HG02763 (cell line): ENCODE results near the gene ARGLU1.

Experiments used
- ATAC-seq: cut with Tn5 transposase; IDR thresholded peaks from one replicate; pipeline ENCODE4 v1.9.1; 2021; ENCODE audit warnings: mild to moderate bottlenecking, moderate library complexity; ENCODE audit not compliant: unreplicated experiment

ARGLU1 gene

DNA sequence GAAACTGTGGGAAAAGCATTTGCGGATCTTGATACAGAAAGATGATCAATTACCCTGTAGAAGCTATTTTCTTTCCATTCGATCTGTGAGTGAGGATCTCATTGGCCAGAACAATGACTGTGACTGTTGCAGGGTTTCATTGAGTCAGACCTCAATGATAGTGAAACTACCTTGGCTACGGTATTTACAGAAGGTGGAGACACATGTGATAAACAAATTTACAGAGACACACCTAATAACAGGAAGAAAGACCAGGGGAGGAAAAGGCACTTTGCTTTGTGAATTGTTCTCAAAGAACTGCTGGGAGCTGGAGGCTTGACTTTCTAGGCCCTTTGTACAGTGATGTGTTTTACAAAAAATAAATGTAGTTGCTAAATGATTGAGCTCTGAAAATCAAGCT lies 19.9 kb upstream of the ARGLU1 start:
- ATAC-seq, result no peak

- ATAC-seq, result no peak
These were observed 18.8 kb upstream of the ARGLU1 start for GRCh38 chr13:106586648-106587166.

DNA sequence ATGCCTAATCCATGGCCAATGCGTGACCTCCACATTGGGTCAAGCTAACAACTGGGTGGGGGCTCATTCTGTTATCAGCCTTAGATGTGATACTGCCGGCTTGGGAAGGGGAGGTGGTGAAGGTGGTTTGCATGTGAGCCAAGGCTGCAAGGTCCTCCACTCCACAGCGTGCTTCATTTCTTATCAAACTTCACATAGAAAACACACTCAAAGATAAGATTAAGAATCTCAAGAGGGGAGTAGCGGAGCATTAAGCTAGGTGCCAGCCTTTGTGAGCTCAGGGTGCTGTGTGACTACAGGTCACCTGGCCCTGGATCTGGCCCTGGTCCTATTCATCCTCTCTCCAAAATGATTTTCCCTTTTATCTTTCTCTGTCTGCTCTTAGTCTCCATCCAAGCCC lies 13.3 kb upstream of the ARGLU1 start:
- ATAC-seq, result no peak

DNA sequence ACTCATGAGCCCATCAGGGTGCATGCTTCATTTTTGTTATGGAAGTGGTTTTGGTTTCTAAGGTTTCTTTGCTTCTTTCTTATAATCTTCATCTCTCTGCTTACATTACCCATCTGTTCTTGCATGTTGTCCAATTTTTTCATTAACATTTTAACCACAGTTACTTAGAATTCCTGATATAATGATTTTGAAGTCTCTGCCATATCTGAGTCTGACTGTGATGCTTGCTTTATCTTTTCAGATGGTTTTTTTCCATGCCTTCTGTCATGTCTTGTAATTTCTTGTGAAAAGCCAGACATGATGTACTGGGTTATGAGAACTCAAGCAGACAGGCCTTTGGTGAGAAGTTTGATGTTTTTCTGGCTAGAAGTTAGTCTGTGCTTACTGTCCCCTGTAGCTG lies 8.0 kb upstream of the ARGLU1 start:
- no peak for ATAC-seq

GRCh38 chr13:106573868-106574267 lies 5.9 kb upstream of the ARGLU1 start:
- no peak for ATAC-seq

DNA sequence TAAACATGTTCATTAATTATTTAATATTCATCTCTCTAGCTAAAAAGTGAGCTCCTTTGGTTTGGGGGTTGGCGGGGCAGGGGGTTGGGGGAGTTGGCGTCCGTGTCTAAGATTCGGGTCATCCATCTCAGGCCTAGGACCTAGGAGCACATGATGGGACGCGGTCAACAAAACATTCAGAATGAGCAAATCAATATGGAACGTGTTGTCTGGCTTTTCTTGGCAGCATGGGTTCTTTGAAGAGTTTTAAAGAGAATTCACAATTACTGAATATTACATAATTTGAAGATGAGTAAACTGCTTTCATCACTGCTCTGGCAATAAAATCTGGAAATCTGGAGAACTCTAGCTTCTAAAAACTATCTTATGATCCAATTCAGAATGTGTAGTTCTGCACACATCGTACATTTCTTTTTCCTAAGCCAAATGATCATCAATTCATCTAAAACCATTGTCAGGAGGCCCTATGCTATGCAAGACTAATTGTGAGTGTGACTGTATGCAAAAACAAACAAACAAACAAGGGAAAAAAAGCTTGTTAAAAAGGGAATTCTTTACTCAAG lies 5.4 kb upstream of the ARGLU1 start:
- no peak for ATAC-seq

DNA sequence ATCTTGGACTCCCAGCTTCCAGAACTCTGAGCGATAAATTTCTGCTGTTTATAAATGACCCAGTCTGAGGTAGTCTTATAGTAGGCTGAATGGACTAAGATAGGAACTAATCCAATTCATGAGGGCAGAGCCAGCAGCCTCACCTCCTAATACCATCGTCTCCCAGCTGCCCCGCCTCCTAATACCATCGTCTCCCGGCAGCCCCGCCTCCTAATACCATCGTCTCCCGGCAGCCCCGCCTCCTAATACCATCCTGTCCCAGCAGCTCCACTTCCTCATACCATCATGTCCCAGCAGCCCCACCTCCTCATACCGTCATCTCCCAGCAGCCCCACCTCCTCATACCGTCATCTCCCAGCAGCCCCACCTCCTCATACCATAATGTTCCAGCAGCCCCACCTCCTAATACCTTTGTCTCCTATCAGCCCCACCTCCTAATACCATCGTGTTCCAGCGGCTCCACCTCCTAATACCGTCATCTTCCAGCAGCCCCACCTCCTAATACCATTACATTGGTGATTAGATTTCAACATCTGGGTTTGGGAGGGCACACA lies 2.4 kb upstream of the ARGLU1 start:
- ATAC-seq, result peak; percentile 20

GRCh38 chr13:106569233-106570095 lies 1.5 kb upstream of the ARGLU1 start:
- no peak for ATAC-seq

GRCh38 chr13:106568299-106569003 lies 514 bp upstream of the ARGLU1 start:
- ATAC-seq, result peak; percentile 30

DNA sequence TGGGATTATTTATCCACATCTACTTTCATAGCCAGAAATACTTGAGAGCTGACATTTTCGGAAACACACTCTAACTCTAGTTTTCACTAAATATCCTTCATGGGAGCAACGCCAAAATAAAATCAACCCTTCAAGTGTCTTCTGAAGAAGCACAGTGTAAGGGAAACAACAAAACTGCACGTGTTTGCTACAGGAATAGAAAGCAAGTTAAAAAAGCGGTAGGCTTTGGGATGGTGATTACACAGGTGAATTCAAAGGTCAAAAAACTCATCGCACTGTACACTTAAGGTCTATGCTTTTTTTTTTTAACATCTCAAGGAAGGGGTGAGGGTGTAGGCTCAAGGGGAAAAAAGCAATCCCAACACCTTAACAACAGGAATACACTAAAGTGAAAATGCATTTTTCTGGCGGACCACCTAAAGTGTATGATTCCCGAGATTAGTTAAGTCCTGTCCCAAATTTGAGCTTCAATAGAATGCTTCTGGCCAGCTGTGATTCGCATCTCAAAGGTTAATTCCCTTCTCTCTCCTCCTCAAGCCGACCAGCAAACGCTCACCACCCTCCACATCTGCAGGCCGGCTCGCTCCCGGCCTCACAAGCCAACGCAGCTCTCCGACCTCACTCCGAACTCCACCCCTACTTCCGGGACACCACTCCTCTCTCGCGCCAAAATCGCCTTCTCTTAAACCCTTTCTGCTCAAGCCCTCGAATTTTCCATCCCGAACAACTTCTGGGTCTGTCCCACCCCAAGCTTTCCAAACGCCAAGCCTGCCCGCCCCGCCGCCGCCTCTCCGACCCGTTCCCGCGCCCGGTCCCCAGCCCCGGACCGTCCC lies 1.1 kb downstream of the ARGLU1 start:
- peak; percentile 43 for ATAC-seq

- ATAC-seq, result no peak
These were observed 2.7 kb downstream of the ARGLU1 start for GRCh38 chr13:106565127-106565775.

GRCh38 chr13:106562301-106562700 lies 5.6 kb downstream of the ARGLU1 start:
- no peak for ATAC-seq

- peak; percentile 84 for ATAC-seq
These were observed 6.3 kb downstream of the ARGLU1 start for GRCh38 chr13:106561551-106562170.

GRCh38 chr13:106560821-106561220 lies 7.1 kb downstream of the ARGLU1 start:
- ATAC-seq, result no peak

- ATAC-seq, result no peak
These were observed 9.4 kb downstream of the ARGLU1 start for GRCh38 chr13:106558527-106558926.

DNA sequence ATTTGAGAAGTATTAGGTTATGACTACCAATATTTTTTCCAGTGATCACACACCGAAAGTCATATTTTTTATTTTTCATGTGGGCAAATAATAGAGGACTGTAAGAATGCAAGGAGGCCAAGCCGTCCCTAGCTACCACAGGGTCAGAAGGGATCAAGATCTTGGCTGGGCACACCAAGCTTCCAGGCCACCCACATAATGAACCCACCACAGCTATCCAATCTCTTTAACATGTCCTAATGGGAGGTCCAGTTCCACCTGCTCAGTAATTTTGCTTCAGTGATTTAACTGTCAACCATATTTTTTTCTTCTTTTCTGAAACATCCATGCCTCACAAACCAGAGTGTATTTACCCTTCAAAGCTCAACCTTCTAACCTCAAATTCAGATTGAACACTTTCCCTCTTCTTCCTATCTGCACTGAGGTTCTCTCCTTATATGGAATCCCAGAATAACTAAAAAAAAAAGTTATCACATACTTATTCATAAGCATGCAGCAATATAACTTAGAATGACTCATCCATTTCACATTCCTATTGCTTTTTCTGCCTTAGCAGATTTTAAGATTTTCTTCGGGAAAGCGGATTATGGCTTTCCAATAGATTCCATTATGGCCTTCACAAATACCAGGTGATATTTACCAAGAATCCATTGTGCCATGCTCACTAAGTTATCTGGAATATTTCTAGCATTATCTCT lies 12.2 kb downstream of the ARGLU1 start:
- ATAC-seq, result no peak

DNA sequence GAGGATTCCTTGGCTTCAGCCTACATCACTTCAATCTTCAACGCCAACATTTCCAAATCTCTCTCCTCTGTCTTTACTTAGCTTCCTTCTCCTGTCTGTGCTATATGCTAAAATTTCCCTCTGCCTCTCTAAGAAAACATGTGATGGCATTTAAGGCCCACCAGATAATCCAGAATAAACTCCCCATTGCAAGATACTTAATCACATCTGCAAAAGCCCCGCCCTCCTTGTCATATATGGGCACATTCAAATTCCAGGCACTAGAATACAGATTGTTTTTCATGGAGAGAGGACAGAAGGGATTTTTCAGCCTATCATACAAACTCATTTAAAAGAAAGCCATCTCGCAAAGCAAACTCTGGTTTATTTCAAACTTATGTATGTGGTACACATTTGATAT lies 16.2 kb downstream of the ARGLU1 start:
- ATAC-seq, result no peak

- ATAC-seq, result no peak
These were observed 16.6 kb downstream of the ARGLU1 start for GRCh38 chr13:106551350-106551749.

DNA sequence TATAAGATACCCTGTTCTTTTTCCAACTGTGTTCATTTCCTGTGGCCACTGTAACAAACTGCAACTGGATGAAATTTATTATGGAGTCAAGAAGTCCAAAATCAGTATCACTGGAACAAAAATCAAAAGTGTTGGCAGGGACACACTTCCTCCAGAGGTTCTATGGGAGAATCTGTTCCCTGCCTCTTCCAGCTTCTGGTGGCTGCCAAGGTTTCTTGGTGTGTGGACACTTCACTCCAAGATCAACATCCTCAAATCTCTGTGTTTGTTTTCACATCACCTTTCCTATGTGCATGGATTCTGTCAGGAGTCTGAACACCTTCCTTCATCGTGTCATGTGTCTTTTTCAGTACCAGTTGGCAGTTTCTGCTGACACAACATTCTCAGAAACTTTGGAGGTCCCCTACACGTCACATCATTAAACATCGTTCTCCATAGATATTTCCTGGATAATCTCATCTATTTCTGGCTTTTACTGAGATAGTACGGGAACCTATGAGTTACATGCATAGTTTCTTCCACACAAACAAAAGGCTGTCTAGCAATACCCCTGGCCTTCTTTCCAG lies 17.3 kb downstream of the ARGLU1 start:
- no peak for ATAC-seq
